AG10803 (cell line): ENCODE measurements around the gene SLC9A9.

Experiments
- DNase-seq: peaks from one replicate; pipeline ENCODE4 v3.0.0; 2010; ENCODE audit warnings: low read depth
- H3K4me3 ChIP-seq: 2 replicates; pipeline ENCODE4 v1.5.1; 2011; ENCODE audit warnings: mild to moderate bottlenecking, low read length, control low read depth
- CTCF ChIP-seq: conservative IDR thresholded peaks from 2 replicates; pipeline ENCODE4 v1.5.1; 2011; ENCODE audit warnings: mild to moderate bottlenecking, low read length, control low read depth, inconsistent platforms

The SLC9A9 gene

GRCh38 chr3:143859465-143860203, 11.4 kb upstream of the SLC9A9 start:
- TF ChIP-seq CTCF, result no peak
- no peak overlapping the region for H3K4me3 ChIP-seq
- DNase-seq, result no peak

- no peak for DNase-seq
- no peak overlapping the region for H3K4me3 ChIP-seq
- no peak for TF ChIP-seq CTCF
Observed at GRCh38 chr3:143856252-143856970, 8.1 kb upstream of the SLC9A9 start.

- no peak for TF ChIP-seq CTCF
- no peak for DNase-seq
- H3K4me3 ChIP-seq, result no peak overlapping the region
Observed at GRCh38 chr3:143855183-143855582, 6.9 kb upstream of the SLC9A9 start.

GRCh38 chr3:143851331-143852017, 3.2 kb upstream of the SLC9A9 start:
- DNase-seq, result no peak
- no peak for TF ChIP-seq CTCF
- H3K4me3 ChIP-seq, result no peak overlapping the region

GRCh38 chr3:143850877-143851276, 2.6 kb upstream of the SLC9A9 start:
- no peak overlapping the region for H3K4me3 ChIP-seq
- no peak for DNase-seq
- no peak for TF ChIP-seq CTCF

- DNase-seq, result peak; percentile 91
- no peak overlapping the region for H3K4me3 ChIP-seq
- TF ChIP-seq CTCF, result no peak
Observed at GRCh38 chr3:143849854-143850549, 1.7 kb upstream of the SLC9A9 start.
